Smooth muscle cell (in vitro differentiated cells): ENCODE measurements around the gene PRKCB. TPM values are rescaled to one million over a fixed set of nuclear protein-coding genes. Genes with fewer than 3 reads are reported as not detected.
"Not testable (repeated sequence)": the region's sequence is repeated elsewhere in the genome, so short reads cannot be mapped to it uniquely, and the experiment has no call there.

Experiments used
- DNase-seq: peaks from one replicate; lab custom pipeline; 2025; ENCODE audit not compliant: unreplicated experiment; lab: John Stamatoyannopoulos, UW
- H2AFZ ChIP-seq: fragments of 200-600 bp; sonication (generic); 2 replicates; pipeline ENCODE4 v1.6.0; 2016; ENCODE audit warnings: antibody characterized with exemption, low read depth, mild to moderate bottlenecking
- H3F3A ChIP-seq: fragments of 200-600 bp; sonication (generic); 2 replicates; pipeline ENCODE4 v1.6.0; 2017; ENCODE audit warnings: antibody characterized with exemption, low read depth
- H3K27ac ChIP-seq: fragments of 200-600 bp; sonication (generic); 2 replicates; pipeline ENCODE4 v1.5.1; 2016; ENCODE audit warnings: low read depth, mild to moderate bottlenecking
- H3K27me3 ChIP-seq: fragments of 200-600 bp; sonication (generic); 2 replicates; pipeline ENCODE4 v1.6.1; 2016; ENCODE audit warnings: low read depth, mild to moderate bottlenecking
- H3K36me3 ChIP-seq: fragments of 200-600 bp; sonication (generic); 2 replicates; pipeline ENCODE4 v1.5.1; 2016; ENCODE audit warnings: low read depth
- H3K4me1 ChIP-seq: fragments of 200-600 bp; sonication (generic); 2 replicates; pipeline ENCODE4 v1.5.1; 2016; ENCODE audit warnings: low read depth
- H3K4me2 ChIP-seq: fragments of 200-600 bp; sonication (generic); 2 replicates; pipeline ENCODE4 v1.6.0; 2016; ENCODE audit warnings: mild to moderate bottlenecking
- H3K4me3 ChIP-seq: fragments of 200-600 bp; sonication (generic); 2 replicates; pipeline ENCODE4 v1.5.1; 2016; ENCODE audit warnings: mild to moderate bottlenecking
- H3K79me2 ChIP-seq: fragments of 200-600 bp; sonication (generic); 2 replicates; pipeline ENCODE4 v1.6.0; 2016; ENCODE audit warnings: low read depth, mild to moderate bottlenecking
- H3K9ac ChIP-seq: fragments of 200-600 bp; sonication (generic); 2 replicates; pipeline ENCODE4 v1.6.0; 2016; ENCODE audit warnings: low read depth
- H3K9me3 ChIP-seq: fragments of 200-600 bp; sonication (generic); replicated peaks from 2 replicates; pipeline ENCODE4 v1.5.1; 2016; ENCODE audit warnings: low read depth
- H4K20me1 ChIP-seq: fragments of 200-600 bp; sonication (generic); 2 replicates; pipeline ENCODE4 v1.6.0; 2016; ENCODE audit warnings: low read depth
- CTCF ChIP-seq: fragments of 200-600 bp; sonication (generic); IDR thresholded peaks from 2 replicates; pipeline ENCODE4 v1.5.1; 2017; ENCODE audit warnings: borderline replicate concordance, mild to moderate bottlenecking, antibody characterized with exemption; ENCODE audit not compliant: insufficient read depth, poor library complexity, severe bottlenecking
- WGBS: methylation state at CpG from one replicate; pipeline ENCODE4 v1.1.7; 2016; ENCODE audit warnings: low lambda C conversion rate; 5-methylcytosine and 5-hydroxymethylcytosine counted together
- polyA plus RNA-seq: library from polyadenylated mRNA; unstranded; fragments of >200 nt; fragmentation: Nextera tagmentation; extraction: Ambion mirVana; gene quantifications from 2 replicates; pipeline ENCODE4 v1.2.1, GENCODE V29; 2016
- total RNA-seq: library from RNA; depleted of rRNA; stranded (reverse); fragments of >200 nt; gene quantifications from 2 replicates; pipeline ENCODE4 v1.2.3, GENCODE V29; 2014

Gene PRKCB
- total and polyA plus RNA-seq, 2 experiments from 2014 or later: 0.36 TPM; not detected in 1

- Histone ChIP-seq H3K4me2 (no peak overlapping the region), H3K9ac (no peak overlapping the region), H3K9me3 (no peaks in the 10 kb centered on the region), H2AFZ (no peak overlapping the region), H3K4me3 (no peak overlapping the region), H4K20me1 (no peaks in the 10 kb centered on the region), H3K27me3 (no peaks in the 10 kb centered on the region), H3K79me2 (no peaks in the 10 kb centered on the region), H3K36me3 (no peaks in the 10 kb centered on the region), H3K27ac (no peak overlapping the region), H3K4me1 (no peaks in the 10 kb centered on the region), H3F3A (no peaks in the 10 kb centered on the region)
- no peak for TF ChIP-seq CTCF
- 80% methylated on average over 5 of the region's 5 CpGs for WGBS
- no peak for DNase-seq
These were observed 399.0 kb downstream of the PRKCB start for GRCh38 chr16:24234737-24235136.

GRCh38 chr16:24235806-24236205 is 400.0 kb downstream of the PRKCB start:
- no peak overlapping the region for H3K27ac ChIP-seq
- no peaks in the 10 kb centered on the region for H4K20me1 ChIP-seq
- no peak for TF ChIP-seq CTCF
- no peak overlapping the region for H2AFZ ChIP-seq
- no peak overlapping the region for H3K4me2 ChIP-seq
- no peaks in the 10 kb centered on the region for H3K36me3 ChIP-seq
- no peaks in the 10 kb centered on the region for H3K27me3 ChIP-seq
- 68% methylated on average over 2 of the region's 2 CpGs for WGBS
- H3K9ac ChIP-seq: no peak overlapping the region
- H3K79me2 ChIP-seq: no peaks in the 10 kb centered on the region
- no peak for DNase-seq
- H3K4me3 ChIP-seq: no peak overlapping the region
- H3F3A ChIP-seq: no peaks in the 10 kb centered on the region
- no peaks in the 10 kb centered on the region for H3K4me1 ChIP-seq
- no peaks in the 10 kb centered on the region for H3K9me3 ChIP-seq

GRCh38 chr16:24238846-24239245 is 403.1 kb downstream of the PRKCB start:
- H3K36me3 ChIP-seq, H3K4me2 ChIP-seq, H3K9me3 ChIP-seq, H3K27ac ChIP-seq, H3K27me3 ChIP-seq, H3K4me3 ChIP-seq, DNase-seq, H4K20me1 ChIP-seq, H3K9ac ChIP-seq, H3K4me1 ChIP-seq, H2AFZ ChIP-seq, H3K79me2 ChIP-seq, H3F3A ChIP-seq: not testable (repeated sequence)
- WGBS: 53% methylated on average over 2 of the region's 2 CpGs

GRCh38 chr16:24246911-24247607 is 411.3 kb downstream of the PRKCB start:
- H3K4me1 ChIP-seq: no peaks in the 10 kb centered on the region
- H2AFZ ChIP-seq: no peak overlapping the region
- no peak overlapping the region for H3K4me2 ChIP-seq
- peaks cover 41% of the 10 kb centered on the region for H3K27me3 ChIP-seq
- no peak overlapping the region for H3K9ac ChIP-seq
- H3K36me3 ChIP-seq: no peaks in the 10 kb centered on the region
- TF ChIP-seq CTCF: no peak
- H3K9me3 ChIP-seq: no peaks in the 10 kb centered on the region
- WGBS: 92% methylated on average over 4 of the region's 4 CpGs
- H4K20me1 ChIP-seq: no peaks in the 10 kb centered on the region
- H3K27ac ChIP-seq: no peak overlapping the region
- H3F3A ChIP-seq: no peaks in the 10 kb centered on the region
- no peak for DNase-seq
- H3K79me2 ChIP-seq: no peaks in the 10 kb centered on the region
- no peak overlapping the region for H3K4me3 ChIP-seq
